Lung microvascular endothelial cell (primary cell): Measurements from ENCODE around the gene GLB1L3. TPM values are rescaled to one million over a fixed set of nuclear protein-coding genes. Genes with fewer than 3 reads are reported as not detected.

Experiments used
- DNase-seq, 2 donors: peaks; one replicate each; pipeline versions ENCODE4 v3.0.0 to v3.0.0-alpha.2; 2010; ENCODE audit warnings: low read depth in 2 of 2
- total RNA-seq: library from RNA; depleted of rRNA; stranded (reverse); fragments of >200 nt; gene quantifications from 2 replicates; pipeline ENCODE4 v1.2.1, GENCODE V29; 2014

Gene GLB1L3, protein sequence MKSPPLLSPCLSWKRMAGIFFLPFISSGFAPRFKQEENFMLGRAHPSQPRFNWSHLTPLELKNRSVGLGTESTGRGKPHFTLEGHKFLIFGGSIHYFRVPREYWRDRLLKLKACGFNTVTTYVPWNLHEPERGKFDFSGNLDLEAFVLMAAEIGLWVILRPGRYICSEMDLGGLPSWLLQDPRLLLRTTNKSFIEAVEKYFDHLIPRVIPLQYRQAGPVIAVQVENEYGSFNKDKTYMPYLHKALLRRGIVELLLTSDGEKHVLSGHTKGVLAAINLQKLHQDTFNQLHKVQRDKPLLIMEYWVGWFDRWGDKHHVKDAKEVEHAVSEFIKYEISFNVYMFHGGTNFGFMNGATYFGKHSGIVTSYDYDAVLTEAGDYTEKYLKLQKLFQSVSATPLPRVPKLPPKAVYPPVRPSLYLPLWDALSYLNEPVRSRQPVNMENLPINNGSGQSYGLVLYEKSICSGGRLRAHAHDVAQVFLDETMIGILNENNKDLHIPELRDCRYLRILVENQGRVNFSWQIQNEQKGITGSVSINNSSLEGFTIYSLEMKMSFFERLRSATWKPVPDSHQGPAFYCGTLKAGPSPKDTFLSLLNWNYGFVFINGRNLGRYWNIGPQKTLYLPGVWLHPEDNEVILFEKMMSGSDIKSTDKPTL
- total RNA-seq: not detected in 2 replicates

DNA sequence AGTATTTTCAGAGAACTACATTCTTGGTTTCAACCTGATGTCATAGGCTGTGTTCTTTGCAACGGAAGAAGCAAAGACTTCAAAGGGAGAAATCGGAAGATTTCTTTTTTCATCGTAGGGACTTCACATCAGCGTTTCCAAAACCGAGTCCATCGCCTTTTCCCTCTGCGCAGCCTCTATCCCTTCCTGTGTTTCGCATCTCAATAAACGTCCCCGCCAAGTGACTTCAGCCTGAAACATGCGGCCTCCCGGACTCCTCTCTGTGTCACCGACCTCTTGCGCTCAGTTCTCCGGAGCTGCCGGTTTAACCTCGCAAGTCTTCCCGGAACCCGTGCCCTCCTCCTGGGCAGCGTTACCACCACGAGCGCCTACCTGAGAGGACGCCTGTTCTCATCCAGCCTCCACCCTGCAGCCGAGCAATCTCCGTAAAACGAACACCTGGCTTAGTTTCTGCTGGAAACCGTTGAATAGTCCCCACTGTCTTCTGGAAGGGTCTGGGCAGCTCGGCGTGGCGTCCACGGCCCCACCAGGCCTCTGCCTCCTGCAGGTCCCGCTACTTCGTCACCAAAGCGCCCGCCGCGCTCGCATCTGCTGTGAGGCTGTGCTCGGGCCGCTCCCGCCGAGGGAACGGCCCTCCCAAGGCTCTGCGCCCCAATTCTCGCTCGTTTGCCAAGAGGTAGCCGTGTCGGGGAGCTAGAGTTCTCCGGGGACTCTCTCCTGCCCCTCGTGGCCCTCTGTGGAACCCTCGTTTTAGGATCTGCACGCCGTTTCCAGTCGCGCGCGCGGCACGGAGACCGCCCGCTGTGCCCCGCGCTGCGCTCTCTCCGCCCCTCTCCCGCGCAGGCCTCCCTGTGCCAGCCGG is at the start of gene GLB1L3:
Gene GLB1L3 (plus strand): TSS at position 846 of the 862 bp plus-strand sequence. CDS start 362 bp downstream, outside the sequence.
- DNase-seq: no peak

DNA sequence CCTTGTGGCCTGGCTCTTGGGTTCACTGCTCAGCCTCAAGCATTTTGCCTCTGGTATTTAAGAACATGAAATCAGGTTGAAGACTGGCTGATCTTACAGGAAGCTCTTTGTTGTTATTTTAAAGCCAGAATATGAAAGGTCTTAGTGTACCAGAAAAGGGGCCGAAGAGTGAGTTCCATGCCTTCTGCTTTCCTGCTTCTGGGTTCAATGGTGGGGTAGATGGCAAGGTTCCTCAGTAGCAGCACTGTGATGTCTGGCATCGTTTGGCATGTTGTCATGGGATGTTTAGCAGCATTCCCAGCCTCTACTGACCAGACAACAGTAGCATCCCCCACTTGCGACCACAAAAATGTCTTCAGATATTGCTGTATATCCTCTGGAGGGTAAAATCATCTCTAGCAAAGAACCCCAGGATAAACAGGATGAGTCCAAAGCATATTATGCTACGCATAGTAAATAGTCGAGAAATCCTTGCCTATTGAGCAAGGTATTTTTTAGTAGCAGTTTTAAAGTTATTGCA is 49.3 kb upstream of the GLB1L3 start:
- DNase-seq: no peak

DNA sequence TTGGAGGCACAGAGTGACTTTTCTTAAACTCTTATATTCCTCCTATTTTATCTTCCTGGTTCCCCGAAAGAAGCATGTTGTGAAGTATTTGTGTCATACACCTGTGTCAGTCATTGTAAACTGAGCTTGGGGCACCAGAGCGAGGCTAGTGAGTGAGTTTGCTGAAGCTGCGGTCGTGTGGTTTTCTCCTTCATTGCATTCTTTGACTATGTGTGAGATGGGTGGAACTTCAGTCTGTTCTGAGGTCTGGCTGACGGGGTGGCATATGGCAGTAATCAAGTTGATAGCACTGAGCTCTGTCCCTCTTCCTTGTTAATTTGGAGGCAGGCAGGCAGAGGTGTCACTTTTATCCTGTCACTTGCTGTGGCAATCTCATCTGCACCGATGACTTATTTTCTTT is 47.6 kb upstream of the GLB1L3 start:
- DNase-seq: no peak

DNA sequence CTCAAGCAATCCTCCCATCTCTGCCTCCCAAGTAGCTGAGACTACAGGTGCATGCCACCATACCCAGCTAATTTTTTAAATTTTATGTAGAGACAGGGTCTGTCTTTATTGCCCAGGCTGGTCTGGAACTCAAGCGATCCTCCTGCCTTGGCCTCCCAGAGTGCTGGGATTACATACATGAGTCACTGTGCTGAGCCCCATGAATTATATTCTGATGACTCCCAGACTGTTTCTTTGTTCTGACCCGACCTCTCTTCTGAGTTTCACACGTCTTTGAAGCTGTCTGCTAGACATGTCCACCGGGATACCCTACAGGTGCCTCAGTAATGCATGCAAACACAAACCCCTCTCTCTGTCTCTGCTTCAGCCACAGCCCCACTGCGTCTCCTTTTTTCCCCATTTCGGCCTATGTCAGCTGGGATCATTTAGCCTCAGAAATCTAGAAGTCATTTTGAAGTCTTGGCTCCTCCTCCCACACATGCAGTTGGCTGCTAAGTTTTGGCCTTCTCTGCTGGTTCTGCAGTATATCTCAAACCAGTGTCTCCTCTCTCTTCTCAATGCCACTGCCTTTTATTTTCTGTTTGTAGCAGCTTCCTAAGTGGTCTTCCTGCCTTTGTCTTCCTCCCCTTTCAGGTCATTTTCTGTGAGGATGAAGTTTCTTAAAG is 46.9 kb upstream of the GLB1L3 start:
- no peak for DNase-seq

DNA sequence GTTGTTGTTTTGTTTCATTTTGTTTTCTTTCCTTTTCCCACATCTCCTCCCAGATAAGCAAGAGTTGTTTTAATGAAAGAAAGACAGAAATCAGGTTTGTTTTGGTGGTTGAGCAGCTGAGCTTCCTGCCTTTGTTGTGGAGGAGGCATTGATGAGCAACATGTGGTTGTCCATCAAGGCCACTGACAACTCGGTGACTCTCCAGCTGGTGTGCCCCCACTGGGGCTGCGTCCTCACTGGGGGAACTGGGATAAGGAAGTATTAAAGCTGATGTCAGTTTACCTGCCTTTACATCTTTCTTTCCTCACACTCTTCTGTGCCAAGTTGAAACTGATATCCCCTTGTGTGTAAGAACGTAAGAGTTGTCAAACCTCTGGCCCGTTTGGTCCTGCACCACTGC is 45.8 kb upstream of the GLB1L3 start:
- DNase-seq: peak; percentile 20 to 31

DNA sequence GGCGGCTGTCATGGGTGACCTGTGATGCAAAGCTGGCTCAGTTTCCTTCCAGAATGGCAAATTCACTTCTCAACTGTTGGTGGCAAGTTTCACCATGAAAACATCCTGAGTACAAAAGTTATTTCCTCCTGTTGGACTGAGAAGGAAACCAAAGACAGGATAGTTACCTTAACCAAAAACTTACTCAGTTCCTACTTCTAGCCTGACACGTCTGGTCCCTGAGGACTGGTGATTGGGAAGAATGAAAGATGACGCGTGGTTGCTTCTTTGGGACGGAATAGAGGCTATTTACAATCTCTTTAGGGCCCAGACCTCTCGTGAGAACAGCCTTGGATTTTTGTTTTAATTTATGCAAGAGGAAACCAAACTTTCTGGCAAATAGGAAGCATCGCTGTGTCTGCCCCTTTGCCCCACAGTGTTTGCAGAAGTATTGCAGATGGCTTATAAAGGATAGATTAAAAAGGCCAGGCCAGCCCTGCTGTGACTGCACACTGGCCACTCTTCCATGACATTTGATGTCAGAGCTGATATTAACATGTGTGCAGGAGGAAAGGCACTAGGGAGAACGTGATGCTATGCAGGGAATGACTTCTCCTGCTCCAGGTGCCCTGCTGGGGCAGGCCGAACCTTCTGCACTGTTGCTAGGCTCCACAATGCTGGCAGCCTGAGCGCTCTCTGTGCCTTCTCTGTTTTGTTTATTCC is 44.1 kb upstream of the GLB1L3 start:
- DNase-seq: no peak

DNA sequence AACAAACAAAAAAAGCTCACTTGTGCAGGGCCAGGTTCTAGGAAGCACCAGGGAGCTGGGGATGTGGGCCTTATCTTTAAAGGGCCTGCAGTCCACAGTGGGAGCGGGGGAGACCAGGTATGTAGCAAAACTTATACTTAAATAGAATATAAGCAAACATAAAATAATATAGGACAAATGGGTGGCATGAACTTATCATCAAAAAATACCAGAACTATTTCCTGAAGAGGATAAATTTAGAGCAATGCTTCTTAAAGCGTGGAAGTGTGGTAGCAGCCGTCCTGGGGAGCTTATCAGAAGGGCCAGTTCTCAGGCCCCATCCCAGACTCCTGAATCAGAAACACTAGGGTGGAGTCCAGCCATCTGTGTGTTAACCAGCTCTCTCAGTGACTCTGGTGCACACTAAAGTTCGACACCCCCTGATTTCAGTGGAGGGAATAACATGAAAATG is 42.4 kb upstream of the GLB1L3 start:
- DNase-seq: no peak

DNA sequence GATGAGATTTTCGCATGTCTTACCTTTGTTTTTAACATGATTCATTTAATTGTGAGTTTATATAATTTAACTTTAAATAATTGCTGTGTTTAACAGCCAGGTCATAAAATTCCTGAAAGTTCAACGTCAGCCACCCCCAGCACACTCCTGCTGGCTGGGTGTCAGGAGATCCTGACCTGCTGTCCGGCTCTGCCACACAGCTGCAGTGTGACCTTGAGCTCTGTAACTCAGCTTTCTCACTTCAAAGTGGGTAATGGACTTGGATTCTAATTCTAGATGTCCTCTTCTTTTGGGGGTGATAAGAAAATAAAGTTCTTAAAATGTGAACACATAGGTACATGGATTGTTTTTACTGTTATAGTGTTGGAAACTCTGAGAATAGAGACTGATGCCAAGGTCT is 40.8 kb upstream of the GLB1L3 start:
- peak in 1 of 2 donors; percentile 17 for DNase-seq

DNA sequence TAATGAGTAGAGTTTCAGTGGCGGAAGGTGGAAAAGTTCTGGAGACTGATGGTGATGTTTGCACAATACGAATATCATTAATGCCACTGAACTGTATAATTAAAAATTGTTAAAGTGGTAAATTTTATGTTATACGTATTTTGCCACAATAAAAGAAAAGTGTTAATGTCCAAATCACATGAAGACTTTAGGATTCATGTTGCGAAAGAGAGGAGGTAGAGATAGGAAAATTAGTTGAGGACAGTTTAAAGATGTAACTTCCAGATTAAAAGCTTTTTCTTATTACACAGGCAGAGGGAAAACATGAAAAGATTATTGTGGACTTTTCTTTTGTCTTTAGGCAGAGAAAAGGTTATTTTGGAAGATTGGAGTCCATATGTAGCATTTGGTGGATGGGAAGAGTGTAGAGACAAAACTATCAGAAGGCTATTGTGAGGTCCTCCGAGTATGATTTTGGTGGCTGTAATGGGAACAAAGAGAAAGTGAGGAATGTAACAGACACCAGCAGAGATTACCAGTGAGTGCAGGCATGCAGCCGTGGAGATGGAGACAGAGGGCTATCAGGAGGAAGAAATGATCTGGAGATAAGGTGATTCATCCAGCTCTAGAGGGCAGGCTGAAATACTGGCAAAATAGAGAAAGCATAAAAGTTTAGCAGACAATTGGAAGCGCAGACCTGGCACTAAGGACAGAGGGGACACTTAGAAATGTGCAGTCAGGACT is 39.2 kb upstream of the GLB1L3 start:
- no peak for DNase-seq

DNA sequence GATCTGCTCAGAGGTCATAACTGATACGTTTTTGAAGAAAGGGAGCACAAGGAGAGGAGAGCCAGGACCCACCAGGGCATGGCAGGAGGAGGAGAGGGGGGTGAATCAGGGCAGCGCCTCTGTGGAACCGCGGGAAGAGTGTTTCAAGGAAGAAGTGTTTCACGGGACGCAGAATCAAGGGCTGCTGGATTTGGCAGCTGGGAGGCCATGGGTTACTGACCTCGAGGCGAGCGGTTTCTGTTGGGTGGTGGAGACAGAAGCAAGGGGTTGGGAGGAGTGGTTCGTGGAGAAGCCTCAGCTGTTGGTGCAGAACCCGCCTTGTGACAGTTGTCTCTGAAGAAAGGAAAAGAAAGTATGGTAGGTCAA is 38.6 kb upstream of the GLB1L3 start:
- DNase-seq: no peak

DNA sequence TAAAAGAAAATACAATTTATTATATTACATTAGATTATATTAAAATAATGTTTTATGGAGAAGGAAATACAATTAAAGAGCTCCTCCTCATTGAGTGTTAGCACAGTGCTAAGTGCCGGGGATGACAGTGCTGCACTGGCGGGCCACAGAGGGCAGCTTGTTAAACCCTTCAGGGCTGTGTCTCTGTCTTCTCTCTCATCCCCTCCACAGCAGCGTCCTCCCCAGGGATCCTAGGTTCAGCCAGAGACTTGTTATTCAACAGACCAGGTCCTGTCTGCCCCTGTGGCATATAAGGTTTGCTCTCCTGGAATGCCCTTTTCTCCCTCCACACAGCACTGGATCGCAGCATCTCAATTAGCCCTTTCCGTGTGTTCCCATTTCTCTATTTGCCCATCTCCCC is 37.2 kb upstream of the GLB1L3 start:
- no peak for DNase-seq

DNA sequence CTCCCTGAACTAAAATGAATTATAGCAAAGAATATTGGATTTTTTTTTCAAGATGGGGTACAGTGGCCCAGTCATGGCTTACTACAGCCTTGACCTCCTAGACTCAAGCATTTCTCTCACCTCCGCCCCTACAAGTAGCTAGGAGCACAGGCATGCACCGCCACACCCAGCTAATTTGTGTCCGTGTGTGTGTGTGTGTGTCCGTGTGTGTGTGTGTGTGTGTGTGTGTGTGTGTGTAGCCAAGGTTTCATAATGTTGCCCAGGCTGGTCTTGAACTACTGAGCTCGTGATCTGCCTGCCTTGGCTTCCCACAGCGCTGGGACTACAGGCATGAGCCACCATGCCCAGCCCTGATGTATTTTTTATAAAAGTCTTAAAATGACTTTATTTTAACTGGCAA is 35.6 kb upstream of the GLB1L3 start:
- no peak for DNase-seq

DNA sequence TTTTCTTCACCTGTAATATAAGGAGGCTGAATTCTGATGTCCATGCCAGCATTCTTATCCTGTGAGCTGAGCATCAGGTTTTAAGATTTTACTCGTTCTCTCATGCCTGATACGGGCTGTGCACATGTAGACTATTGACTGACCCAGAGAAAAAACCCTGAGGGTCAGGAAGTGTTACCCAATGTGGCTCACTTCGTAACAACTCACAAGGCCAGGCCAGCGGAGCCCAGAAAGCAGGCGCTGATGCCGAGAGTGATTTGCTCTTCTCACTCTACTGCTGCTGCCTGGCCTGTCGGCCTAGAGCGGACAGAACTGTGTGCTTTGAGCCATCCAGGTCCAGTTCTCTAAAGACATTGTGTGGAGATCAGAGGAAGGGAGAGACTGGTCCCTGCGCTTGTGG is 33.8 kb upstream of the GLB1L3 start:
- no peak for DNase-seq

DNA sequence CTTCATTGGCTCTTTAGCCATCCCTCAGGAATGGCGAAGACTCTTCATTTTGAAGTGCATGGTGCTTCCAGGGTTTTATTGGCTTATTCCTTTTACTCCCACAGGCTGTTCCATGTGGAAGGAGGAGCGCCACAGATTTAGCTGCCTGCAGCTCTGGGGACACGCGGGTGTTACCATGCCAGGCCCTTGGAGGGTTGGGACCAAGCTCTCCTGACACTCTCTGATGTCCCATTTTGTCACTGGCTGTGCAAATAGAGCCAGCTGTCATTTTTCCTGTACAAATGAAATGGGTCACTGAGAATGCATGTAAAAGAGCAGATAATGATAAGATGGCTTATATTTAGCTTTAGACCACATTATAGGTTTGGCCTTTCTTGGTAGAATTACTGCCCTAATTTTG is 32.3 kb upstream of the GLB1L3 start:
- no peak for DNase-seq

DNA sequence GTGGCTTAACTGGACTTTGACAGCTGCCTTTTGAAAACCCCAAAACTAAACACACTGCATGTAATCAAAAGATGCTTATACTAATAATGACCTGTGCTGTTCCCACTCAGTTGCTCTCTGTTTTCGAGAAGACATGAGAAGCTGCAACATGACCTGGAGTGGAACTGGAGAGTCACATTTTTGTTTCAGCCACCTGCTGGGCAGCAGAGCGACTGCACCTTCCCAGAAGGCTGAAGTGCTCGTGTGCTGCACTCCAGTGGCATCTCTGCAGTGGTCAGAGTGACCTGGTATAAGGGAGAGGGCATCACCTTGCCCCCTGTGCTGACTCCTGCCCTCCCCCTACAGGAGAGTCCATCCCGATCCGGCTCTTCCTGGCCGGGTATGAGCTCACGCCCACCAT is 31.6 kb upstream of the GLB1L3 start:
- DNase-seq: peak; percentile 52 to 66

DNA sequence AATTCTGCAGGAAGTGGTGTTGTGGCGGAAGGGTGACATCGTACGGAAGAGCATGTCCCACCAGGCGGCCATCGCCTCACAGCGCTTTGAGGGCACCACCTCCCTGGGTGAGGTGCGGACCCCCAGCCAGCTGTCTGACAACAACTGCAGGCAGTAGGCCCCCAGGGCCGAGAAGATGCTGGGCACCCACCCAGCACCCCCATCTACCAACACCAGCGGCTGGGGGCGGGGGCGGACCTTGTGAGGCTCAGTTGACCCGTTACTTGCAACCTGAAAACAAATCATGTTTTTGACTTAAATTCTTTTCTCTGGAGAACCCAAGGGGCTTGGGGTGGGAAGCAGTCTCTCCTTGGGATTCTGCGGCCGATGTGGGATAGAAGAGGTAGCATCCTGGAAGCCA is 30.7 kb upstream of the GLB1L3 start:
- no peak for DNase-seq

DNA sequence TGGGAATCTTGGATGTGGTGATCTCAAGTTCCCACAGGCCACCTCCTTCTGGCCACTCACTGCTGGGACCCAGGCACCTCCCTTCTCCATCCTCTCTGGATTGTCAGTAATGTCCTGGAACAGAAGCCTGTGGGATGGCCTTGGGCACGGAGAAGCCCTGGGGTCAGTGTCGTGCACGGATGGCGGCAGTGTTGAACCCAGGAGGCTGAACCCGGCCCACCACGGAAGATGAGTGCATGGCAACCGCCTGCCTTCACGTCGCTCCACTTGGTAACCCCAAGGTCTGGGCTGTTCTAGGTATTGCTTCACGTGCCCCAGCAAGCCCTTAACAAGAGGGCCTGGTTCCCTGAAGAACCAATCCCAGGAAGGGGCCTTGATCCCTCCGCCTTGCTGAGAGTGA is 30.1 kb upstream of the GLB1L3 start:
- no peak for DNase-seq

DNA sequence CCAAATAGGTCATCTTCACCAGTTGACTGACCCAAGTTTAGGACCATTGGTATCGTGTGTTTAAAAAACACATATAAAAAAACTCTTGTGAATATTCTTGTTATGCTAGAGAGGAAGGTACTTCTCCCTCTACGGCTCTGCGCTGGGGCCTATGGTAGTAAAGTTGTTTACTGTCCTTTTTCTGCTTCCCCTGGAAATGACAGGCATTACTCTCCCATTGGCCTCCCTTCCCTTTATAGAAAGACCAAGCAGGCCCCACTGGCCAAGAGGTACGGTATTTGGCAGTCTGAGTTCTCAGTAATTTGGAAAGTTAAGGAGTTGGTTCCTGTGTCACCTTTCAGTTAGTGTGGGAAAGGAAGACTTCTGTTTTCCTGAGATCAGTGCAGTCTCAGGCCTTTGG is 29.5 kb upstream of the GLB1L3 start:
- no peak for DNase-seq

DNA sequence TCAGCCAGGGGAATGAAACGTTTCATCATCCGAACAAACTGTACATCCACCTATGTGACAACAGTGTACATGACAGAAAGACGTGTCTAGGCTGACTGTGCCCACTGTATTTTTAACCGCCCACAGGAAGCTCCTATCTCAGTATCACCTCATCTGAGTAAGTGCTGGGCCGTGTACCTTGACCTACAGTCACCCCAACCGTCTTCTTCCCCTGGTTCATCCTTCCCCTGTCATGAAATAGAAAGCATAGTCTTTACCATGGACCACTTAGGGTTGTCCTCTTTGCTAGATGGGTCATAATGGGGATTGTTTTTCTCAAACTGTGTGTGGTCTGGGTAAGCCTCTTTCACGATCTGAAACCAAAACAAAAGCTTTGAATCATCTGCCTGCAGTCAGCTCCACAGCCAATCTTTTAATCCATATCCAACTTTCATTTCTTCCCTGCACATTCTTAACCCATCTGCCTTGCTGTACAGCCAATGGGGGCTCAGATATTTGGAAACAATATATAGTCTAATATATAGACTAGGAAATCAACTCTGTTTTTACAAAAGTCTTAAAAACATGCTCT is 27.2 kb upstream of the GLB1L3 start:
- DNase-seq: no peak

DNA sequence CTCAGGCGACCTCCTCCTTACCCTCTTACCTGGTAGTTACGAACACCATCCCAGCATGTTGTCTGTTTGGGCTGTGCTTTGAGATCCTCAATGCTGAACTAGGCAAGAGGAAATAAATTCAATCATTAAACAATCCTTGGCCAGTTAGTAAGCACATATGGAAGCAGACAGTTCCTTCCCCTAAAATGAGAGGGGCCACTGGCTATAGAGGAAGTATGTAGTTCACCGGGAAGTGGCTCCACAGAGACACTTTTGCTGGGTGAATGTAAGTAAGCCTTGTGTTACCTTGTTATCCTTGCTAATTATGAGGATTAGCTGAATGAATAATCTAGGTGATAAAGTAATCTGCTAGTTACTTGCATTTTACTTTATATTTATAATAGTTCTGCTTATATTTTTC is 25.9 kb upstream of the GLB1L3 start:
- no peak for DNase-seq
